NCI-H2107 treated with DMSO at 0.1 percent for 48 hours (cell line): ENCODE results near the gene COL3A1.

ENCODE experiments used
- DNase-seq: peaks from one replicate; lab custom pipeline; 2025; ENCODE audit not compliant: unreplicated experiment; lab: John Stamatoyannopoulos, UW

The COL3A1 gene

DNA sequence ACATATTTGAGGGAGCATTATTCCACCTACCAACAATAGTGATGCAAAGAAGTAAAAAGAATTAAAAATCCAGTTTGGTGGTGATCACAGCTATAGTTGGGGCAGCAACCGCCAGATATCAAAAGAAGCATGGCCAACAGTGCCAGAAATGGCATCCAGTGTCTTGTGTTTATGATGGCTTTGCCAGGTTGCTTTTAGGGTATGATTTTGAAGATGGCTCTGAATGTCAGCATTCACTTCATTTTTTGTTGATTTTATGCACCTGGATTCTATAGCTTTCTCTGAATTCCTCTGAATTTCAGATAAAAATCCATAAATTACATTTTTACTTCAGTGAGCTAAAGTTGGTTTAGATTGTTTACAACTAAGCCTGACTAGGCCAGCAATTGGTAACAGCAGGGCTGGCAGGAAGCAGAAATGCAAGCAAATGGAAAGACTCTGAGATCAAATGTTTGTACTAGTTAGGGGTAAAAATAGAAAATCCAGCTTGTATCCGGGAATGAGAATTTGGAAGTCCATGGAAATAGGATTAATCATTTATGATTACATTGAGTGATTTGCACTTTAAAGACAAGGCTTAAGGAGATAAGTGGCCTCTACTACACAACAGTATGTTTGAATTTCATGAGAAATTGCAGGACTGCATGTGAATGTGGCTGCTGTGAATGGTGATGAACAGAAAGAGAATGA is 40.4 kb downstream of the COL3A1 start:
- DNase-seq, result no peak

DNA sequence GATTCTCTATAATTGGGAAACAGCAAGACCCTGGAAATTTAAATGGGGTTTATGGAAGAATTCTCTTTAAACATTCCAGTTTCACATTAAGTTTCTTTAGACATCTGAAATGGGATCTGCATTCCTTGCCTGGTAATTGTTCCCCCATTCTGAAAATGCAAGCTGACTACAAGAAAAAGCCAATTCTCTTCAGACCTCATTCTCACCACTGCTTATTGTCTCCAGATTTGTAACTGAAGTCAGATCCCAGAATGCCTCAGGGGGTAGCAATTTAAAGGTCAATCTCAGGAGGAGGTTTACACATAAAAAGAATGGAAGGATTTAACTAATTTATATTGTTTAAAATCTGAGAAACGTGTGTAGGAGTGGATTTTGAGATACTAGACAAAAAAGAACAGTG is 41.2 kb downstream of the COL3A1 start:
- no peak for DNase-seq

DNA sequence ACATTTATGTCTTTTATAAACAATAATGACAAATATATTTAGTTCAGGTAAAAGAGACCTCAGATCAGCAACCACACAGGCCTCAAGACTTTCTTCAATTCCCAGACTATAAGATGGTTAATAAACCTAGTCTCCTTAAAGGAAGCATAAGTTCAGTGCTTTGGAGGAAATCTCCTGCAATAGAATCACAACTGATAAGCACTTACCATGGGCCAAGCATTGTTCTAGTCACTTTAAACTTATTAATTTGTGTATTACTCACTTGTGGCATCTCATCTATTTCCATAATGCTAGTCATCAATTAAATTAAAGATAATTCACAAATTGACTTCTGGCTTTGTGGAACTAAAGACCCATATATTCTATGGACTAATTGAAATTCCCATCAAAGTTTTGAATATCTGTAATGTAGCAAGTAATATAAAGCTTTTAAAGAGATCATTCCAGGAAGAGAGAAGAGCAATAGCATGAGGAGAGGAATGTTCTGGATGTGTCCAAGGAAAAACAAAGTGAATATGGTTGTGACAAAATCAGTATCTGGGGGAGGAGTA is 42.2 kb downstream of the COL3A1 start:
- DNase-seq, result no peak

DNA sequence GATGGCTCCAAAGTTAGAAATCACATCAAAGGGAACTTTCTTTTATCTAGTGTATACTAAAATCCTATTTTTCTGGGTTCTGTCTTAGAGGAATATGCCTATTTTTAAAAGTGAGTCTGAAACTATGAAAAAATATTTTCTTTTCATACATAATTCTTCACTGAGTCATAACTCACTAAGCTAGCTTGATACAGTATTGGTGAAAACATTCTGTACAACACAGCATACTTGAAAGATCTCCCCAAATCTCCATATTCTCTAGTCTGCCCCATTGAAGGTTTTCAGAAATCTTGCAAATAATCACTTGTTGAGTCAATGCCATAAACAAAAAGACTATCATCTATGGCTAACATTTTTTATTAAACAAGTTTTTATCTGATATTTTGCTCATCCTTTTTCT is 44.5 kb downstream of the COL3A1 start:
- DNase-seq, result no peak

DNA sequence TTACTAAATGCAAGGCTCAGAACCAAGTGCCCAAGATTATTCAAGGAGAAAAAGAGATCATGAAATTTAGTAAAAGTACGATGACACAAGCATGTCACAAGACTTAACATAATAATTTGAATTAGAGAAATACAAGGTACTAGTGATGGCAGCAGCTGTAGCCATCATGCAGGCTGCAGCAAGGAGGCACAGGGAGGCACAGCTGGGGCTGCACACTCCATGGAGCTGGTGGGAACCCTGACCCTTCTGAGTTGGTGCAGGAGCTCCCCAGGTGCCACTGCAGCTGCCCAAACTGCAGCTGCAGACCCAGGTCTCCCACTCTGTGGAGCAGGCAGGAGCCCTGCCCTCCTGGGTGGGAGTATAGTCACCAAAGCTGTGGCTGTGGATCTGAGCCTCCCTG is 46.0 kb downstream of the COL3A1 start:
- DNase-seq, result no peak

DNA sequence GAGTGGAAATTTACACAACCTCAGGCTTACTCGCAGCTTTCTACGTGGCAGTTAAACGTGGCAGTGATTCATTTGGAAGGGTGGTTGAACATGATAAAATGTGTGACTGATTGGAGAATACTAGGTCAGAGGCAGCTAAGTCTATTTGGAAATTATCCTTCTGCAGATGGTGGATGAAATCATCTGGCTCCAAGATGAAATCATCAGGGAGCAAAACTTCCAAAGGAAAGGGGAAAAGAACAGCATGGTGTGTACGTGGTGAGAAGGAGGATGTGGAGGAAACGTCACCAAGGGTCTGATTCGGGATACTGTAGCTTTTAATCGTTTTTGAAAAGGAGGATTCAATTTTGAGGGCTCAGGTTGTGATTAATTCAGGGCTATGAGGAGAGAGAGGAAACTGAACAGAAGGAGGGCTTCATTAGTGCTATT is 47.9 kb downstream of the COL3A1 start:
- DNase-seq, result no peak

DNA sequence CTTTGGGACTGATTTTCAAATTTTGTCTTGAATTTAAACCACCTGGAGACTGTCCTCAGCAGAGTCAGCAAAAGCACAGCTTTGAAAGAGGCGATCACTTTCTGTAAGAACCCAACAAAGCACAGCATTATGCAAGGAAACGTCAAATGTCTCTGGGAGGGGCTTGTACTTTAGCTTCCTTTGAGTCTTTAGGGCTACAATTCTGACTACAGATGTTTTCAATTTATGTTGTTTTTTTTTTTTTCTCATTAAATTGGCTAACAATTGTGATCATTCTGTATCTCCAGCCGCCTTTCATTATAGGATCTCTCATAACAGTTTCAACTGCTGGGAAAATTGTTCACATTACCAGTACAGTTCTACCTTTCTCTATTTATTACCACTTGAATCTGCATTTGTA is 48.3 kb downstream of the COL3A1 start:
- DNase-seq, result no peak

DNA sequence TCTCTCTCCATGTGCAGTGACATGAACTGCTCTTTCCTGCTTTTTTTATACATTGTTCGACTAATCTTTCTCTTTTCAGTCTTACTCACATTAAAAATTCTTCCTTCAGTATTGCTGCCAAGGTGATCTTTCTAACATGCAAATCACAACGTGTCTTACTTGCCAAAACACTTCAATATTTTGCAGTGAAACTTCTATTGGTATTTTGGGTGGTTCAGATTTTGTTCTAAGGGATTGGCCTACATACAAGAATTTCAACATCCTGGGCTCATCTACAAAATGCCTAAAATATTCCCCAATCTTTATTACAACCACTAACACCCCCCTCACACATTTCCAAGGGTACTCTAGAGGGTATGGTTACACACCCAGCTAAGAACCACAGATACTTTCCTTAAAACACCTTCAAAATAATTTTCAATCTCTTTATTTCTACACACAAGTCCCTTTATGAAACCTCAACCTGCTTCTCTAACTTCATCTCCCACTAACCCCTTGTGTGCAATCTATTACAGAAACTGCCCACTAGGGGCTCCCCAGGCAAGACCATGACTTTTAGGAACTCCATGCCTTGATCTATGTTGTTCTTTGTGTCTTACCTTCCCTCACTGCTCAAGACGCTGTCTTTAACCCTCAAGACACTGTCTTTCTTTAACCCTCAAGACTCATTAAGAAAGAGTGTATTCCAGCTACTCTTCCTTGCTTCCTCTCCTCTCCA is 50.9 kb downstream of the COL3A1 start:
- no peak for DNase-seq

DNA sequence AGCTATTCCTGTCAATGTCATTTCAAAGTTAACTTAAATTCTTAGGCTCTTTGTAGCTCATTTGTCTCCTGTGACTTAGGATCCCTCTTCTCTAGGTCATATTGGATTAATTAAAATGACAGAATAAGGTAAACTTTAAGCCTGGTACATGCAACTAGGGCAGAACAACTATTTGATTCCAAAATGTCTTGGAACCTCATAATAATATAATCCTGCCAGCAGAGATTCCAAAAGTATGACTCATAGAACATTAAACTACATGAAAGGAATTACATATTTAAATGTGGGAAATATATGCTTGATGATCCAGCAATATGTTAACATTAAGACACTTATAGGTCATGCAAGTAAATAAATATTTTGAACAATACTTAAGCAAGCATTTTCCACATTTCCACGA is 63.3 kb downstream of the COL3A1 start:
- DNase-seq, result no peak

DNA sequence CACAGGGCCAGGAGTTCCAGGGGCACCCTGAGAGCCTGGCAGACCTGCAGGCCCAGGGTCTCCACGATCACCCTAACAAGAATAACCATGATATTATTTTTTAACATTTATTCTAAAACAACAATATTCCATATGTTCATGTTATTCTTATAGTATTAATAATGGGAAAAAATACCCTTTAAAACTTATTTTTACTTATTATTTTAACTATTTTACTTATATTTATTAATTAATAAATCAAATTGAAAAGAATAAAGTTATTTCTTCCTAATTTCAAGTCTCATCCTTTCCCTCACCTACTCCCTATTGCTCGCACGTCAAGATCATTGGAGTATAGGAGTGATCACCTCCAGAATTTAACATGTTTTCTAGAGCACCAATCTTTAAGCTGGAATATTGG is 71.7 kb downstream of the COL3A1 start:
- no peak for DNase-seq

DNA sequence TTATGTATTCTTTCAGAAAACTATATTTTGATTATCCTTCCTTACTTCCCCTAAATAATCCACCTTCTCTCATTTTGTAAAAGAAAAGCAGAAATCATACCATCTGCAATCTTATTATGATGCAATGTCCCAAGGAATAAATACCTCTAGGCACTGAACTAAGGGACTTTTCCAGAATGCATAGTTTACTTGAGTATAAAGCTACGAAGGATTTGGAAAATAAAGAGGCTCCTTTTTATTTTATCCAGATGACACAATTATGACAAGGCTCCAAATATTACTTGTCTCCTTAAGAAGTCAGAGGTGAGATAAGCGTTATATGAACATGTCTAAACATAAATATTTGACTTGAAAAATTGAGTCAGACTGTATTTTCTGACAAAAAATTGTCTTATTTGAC is 72.1 kb downstream of the COL3A1 start:
- DNase-seq, result no peak

DNA sequence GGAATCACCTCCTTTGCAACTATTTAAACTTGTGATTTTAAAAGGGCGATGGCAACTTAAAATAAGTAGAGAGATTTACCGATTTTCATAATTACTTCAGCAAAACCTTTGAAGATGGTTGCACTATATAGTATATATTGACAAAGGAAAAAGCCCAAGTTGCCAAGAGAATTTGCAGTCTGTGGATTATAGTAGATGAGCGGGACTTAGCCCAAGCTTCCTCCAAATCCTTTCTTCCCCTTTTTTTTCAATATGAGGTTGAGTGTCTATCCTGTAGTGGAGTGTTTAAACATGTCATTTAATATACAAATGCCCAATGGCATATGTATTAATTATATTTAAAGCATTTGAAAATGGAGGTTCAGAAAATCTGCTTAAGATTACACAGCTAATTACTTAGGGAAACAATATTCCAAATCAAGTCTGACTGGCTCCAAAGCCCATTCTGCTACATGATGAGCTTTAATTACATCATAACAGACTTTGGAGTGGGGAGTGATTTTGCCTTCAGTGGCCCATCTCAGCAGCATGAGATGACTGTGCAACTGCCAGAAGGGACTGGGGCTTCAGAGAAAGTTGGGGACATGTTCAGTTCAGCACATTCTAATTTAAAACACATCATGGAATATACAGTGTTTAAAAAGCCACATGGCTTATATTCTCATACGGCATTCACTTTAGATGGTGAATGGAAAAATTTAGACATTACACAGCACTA is 73.2 kb downstream of the COL3A1 start:
- DNase-seq, result no peak

DNA sequence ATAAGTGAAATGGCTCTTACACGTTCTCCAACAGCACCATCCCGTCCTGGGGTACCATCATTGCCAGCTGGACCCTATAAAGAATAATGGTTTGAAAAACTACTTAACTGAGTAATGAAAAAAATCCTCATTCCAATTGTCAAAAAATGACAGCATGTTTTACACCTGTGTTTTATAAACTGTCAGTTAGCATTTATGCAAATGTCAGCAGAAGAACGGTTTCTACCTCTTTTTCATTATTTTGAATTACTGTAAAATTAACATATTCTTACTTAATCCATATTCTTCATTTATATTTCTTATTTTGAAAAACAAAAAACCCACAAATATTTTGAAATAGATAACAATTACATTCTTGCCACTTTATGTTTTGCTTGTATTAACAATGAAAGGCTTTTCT is 74.0 kb downstream of the COL3A1 start:
- no peak for DNase-seq

DNA sequence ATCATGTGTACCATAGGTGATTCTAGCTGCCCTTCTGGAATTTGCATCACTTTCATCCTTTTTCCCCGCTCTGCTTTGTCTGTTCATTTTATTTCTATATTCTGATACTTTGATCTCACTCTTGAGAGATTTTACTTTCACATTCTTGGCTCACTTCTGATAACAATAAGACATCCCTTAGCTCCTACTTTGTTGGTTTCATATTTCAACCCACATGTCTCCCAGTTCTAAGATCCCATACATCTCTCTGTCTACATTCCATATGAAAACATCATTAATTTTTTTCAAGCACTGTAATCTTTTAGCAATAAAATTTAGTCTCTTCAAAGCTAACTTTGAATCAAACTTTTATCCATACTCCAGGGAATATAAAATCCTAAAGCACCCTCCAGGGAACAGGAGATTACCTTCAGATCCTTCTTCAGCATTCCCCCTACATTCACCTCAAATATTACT is 75.6 kb downstream of the COL3A1 start:
- DNase-seq, result no peak

DNA sequence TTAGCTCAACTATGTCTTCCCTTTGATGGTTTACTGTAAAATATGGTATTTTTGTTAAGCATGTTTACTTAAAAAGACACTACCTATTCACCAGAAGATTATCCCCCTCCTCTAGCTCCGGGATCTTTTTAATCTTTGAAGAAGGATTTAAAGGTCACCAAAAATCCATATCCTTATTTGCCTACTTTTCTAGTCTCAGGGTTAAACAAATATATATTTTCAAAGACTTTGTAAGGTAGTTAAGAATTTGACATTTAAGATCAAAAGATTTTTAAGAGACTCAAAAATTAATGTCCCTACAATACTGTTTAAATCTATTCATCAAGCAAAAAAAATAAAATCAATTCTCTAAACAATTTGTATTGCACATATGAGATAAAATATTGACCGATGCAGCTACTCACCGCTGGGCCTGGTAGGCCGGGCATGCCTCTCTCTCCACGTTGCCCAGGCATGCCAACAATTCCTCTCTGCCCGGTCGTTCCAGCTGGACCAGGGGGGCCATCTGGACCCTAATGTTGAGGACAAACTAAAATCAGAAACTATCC is 76.1 kb downstream of the COL3A1 start:
- DNase-seq, result no peak

DNA sequence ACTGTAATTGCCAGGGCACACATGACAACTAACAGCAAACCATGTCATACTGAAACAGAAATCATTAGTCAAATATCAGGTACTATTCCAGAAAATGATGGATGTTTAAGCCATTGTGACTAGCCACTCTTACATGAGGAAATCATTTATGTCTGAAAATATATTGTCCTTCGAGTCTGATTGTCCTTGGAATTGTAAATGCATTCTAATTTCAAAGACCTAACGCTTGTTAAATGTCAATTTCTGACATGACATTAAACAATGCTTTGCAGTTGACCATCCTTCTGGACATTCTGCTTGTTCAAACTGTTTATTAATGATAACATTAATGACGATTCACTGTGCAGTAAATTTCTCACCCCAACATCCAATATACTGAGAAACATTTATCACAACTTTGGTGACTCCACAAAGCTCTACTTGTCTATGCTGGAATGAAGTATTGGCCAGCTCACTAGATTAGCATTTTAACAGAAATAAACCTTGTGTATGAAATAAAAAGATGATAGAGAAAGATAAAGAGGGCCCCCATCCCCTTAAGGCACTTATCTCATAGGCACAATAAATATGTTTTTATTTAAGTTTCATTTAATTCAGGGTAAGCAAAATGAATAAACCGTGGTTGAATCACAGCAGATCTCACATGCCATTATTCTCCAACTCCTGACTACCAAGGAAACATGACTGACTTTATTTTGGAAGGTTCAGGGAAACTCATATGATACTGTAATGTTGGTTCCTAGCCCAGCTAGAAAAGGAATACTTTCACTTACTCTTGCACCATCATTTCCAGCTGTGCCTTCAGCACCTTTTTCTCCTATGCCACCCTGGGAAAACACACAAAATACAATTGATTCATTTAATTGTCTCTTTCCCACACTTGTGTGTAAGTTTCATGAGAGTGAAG is 82.3 kb downstream of the COL3A1 start:
- no peak for DNase-seq

DNA sequence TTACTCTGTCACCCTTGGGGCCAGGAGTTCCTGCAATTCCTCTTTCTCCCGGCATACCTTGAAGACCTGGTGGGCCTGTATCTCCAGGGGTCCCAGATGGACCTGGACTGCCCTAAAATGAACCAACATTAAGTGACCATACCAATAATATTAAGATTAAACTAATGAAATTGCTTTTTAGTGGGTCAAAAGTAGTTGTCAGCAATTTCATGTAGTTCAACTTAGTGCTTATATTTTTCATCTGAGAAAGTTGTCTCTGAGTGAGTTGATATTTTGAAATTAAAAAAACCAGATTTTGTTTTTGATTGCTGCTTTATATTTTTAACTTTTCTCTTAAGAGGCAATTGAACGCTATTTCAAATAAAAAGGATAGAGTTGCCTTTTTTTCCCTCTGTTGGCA is 83.1 kb downstream of the COL3A1 start:
- no peak for DNase-seq

DNA sequence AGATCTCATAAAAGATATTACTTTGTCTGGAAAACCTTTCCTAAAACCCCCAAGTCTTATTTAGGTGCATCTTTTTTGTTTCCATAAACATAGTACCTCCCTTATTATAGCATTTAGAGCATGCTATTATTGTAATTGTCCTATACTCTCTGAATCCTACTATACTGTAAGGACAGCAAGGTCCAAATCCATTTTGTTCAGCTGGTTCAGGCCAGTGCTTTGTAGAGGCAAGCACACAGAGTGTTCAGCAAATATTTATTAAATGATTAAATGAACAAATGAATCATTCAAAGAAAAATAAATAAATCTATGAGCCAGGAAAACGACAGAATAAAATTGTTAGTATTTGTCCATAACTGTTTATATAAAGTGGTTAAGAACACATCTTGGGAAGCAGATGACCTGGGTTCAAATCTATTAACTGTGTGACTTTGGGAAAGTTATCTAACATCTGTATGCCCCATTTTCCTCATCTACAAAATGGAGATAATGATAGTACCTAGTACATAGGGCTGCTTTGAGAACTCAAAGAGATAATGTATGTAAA is 86.0 kb downstream of the COL3A1 start:
- DNase-seq, result no peak
